ENCODE measurements around the gene PAXIP1. TPM values are rescaled to one million over a fixed set of nuclear protein-coding genes. Genes with fewer than 3 reads are reported as not detected.
"Not testable (repeated sequence)": the region's sequence is repeated elsewhere in the genome, so short reads cannot be mapped to it uniquely, and the experiment has no call there.

Gene PAXIP1
- total RNA-seq, 2 donors from 2014 or later = 12.0 to 13.0 TPM

- Histone ChIP-seq H3K27ac (no peak overlapping the region), H3K36me3 (peaks cover 38% of the 10 kb centered on the region), H3K9me3 (no peaks in the 10 kb centered on the region), H3K4me3 (no peak overlapping the region), H3K27me3 (replicated peaks; ENCODE audit: insufficient read depth) (no peaks in the 10 kb centered on the region), H3K4me1 (ENCODE audit: control insufficient read depth in 1 of 2, low read depth in 2 of 2) (no peaks in the 10 kb centered on the region)
- no peak for TF ChIP-seq CTCF (IDR thresholded peaks at IDR 0.05)
- DNase-seq (ENCODE audit: low spot score) (no peak), ATAC-seq (ENCODE audit: insufficient number of reproducible peaks, low FRiP score, low read depth) (no peak)
Observed at GRCh38 chr7:154946166-154946565, 56.8 kb downstream of the PAXIP1 start.

GRCh38 chr7:154943906-154944305, 59.0 kb downstream of the PAXIP1 start:
- no peak overlapping the region for H3K4me3 ChIP-seq
- no peaks in the 10 kb centered on the region for H3K4me1 ChIP-seq (ENCODE audit: control insufficient read depth in 1 of 2, low read depth in 2 of 2)
- no peak for ATAC-seq (ENCODE audit: insufficient number of reproducible peaks, low FRiP score, low read depth)
- H3K27me3 ChIP-seq (replicated peaks; ENCODE audit: insufficient read depth) = no peaks in the 10 kb centered on the region
- DNase-seq (ENCODE audit: low spot score) = no peak
- peaks cover 25% of the 10 kb centered on the region for H3K36me3 ChIP-seq
- H3K27ac ChIP-seq = no peak overlapping the region
- H3K9me3 ChIP-seq = no peaks in the 10 kb centered on the region
- TF ChIP-seq CTCF (IDR thresholded peaks at IDR 0.05) = no peak

- H3K4me3 ChIP-seq = no peak overlapping the region
- TF ChIP-seq CTCF (IDR thresholded peaks at IDR 0.05) = no peak
- H3K36me3 ChIP-seq = peaks cover 24% of the 10 kb centered on the region
- DNase-seq (ENCODE audit: low spot score) (no peak), ATAC-seq (ENCODE audit: insufficient number of reproducible peaks, low FRiP score, low read depth) (no peak)
- H3K27ac ChIP-seq = no peak overlapping the region
- no peaks in the 10 kb centered on the region for H3K27me3 ChIP-seq (replicated peaks; ENCODE audit: insufficient read depth)
- H3K4me1 ChIP-seq (ENCODE audit: control insufficient read depth in 1 of 2, low read depth in 2 of 2) = no peaks in the 10 kb centered on the region
- no peaks in the 10 kb centered on the region for H3K9me3 ChIP-seq
Observed at GRCh38 chr7:154942691-154943090, 60.2 kb downstream of the PAXIP1 start.

GRCh38 chr7:154937837-154938236, 65.1 kb downstream of the PAXIP1 start:
- no peaks in the 10 kb centered on the region for H3K4me1 ChIP-seq (ENCODE audit: control insufficient read depth in 1 of 2, low read depth in 2 of 2)
- no peaks in the 10 kb centered on the region for H3K27me3 ChIP-seq (replicated peaks; ENCODE audit: insufficient read depth)
- DNase-seq (ENCODE audit: low spot score) = no peak
- H3K27ac ChIP-seq = no peak overlapping the region
- TF ChIP-seq CTCF (IDR thresholded peaks at IDR 0.05) = no peak
- H3K4me3 ChIP-seq = no peak overlapping the region
- H3K36me3 ChIP-seq = no peaks in the 10 kb centered on the region
- no peak for ATAC-seq (ENCODE audit: insufficient number of reproducible peaks, low FRiP score, low read depth)
- no peaks in the 10 kb centered on the region for H3K9me3 ChIP-seq

- not testable (repeated sequence) for H3K9me3 ChIP-seq; ATAC-seq (ENCODE audit: insufficient number of reproducible peaks, low FRiP score, low read depth); H3K27me3 ChIP-seq (replicated peaks; ENCODE audit: insufficient read depth); H3K4me1 ChIP-seq (ENCODE audit: control insufficient read depth in 1 of 2, low read depth in 2 of 2); H3K36me3 ChIP-seq; H3K27ac ChIP-seq; H3K4me3 ChIP-seq; DNase-seq (ENCODE audit: low spot score)
Observed at GRCh38 chr7:154934353-154934952, 68.5 kb downstream of the PAXIP1 start.

- no peak for ATAC-seq (ENCODE audit: insufficient number of reproducible peaks, low FRiP score, low read depth)
- Histone ChIP-seq H3K27ac (no peak overlapping the region), H3K36me3 (no peaks in the 10 kb centered on the region), H3K27me3 (replicated peaks; ENCODE audit: insufficient read depth) (no peaks in the 10 kb centered on the region), H3K4me1 (ENCODE audit: control insufficient read depth in 1 of 2, low read depth in 2 of 2) (peaks cover 3 to 10% of the 10 kb centered on the region in 2 donors), H3K9me3 (no peaks in the 10 kb centered on the region), H3K4me3 (no peak overlapping the region)
- DNase-seq (ENCODE audit: low spot score) = no peak
- no peak for TF ChIP-seq CTCF (IDR thresholded peaks at IDR 0.05)
Observed at GRCh38 chr7:154931906-154932305, 71.0 kb downstream of the PAXIP1 start.

All from thoracic aorta (tissue), 2 donors.